Osteoblast (primary cell): ENCODE results near the gene LASP1. TPM values are rescaled to one million over a fixed set of nuclear protein-coding genes. Genes with fewer than 3 reads are reported as not detected.
"Not testable (repeated sequence)": the region's sequence is repeated elsewhere in the genome, so short reads cannot be mapped to it uniquely, and the experiment has no call there.

Experiments used
- DNase-seq: peaks from one replicate; pipeline ENCODE4 v3.0.0; 2011; ENCODE audit warnings: low spot score, mixed read lengths; ENCODE audit not compliant: insufficient read length; ENCODE audit errors: missing footprints
- H2AFZ ChIP-seq: 2 replicates; pipeline ENCODE4 v1.6.0; 2011; ENCODE audit warnings: mild to moderate bottlenecking, low read length
- H3K27ac ChIP-seq: 2 replicates; pipeline ENCODE4 v1.5.1; 2011; ENCODE audit warnings: mild to moderate bottlenecking, low read depth, low read length, moderate library complexity
- H3K27me3 ChIP-seq: 2 replicates; pipeline ENCODE4 v1.6.0; 2012; ENCODE audit warnings: mild to moderate bottlenecking, control low read depth, inconsistent platforms, low read length, moderate library complexity; ENCODE audit not compliant: insufficient read depth
- H3K36me3 ChIP-seq: 2 replicates; pipeline ENCODE4 v1.5.1; 2011; ENCODE audit warnings: mild to moderate bottlenecking, low read length, control low read depth, moderate library complexity; ENCODE audit not compliant: insufficient read depth
- H3K4me1 ChIP-seq: 2 replicates; pipeline ENCODE4 v1.5.1; 2011; ENCODE audit warnings: mild to moderate bottlenecking, low read length, control low read depth, moderate library complexity; ENCODE audit not compliant: insufficient read depth
- H3K4me2 ChIP-seq: 2 replicates; pipeline ENCODE4 v1.6.0; 2011; ENCODE audit warnings: mild to moderate bottlenecking, low read length; ENCODE audit not compliant: insufficient read depth
- H3K4me3 ChIP-seq: fragments of 200-600 bp; sonication (generic); 3 replicates; pipeline ENCODE4 v1.5.1; 2012; ENCODE audit warnings: mild to moderate bottlenecking, low read length, inconsistent platforms; ENCODE audit not compliant: insufficient read depth
- H3K79me2 ChIP-seq: 2 replicates; pipeline ENCODE4 v1.6.0; 2012; ENCODE audit warnings: mild to moderate bottlenecking, low read length, control low read depth, inconsistent platforms; ENCODE audit not compliant: insufficient read depth
- H3K9me3 ChIP-seq: 2 replicates; pipeline ENCODE4 v1.5.1; 2011; ENCODE audit warnings: low read depth, low read length, control low read depth
- H4K20me1 ChIP-seq: 2 replicates; pipeline ENCODE4 v1.6.0; 2012; ENCODE audit warnings: mild to moderate bottlenecking, low read length, control low read depth; ENCODE audit not compliant: insufficient read depth
- total RNA-seq: library from RNA; depleted of rRNA; stranded (reverse); fragments of >200 nt; gene quantifications from 2 replicates; pipeline ENCODE4 v1.2.3, GENCODE V29; 2012
- TF ChIP-seq, protein P1 (sequence below): IDR thresholded peaks from 2 replicates; pipeline ENCODE4 v1.5.1; 2011; ENCODE audit warnings: mild to moderate bottlenecking, low read depth, low read length, moderate library complexity; ENCODE audit errors: extremely low read depth

LASP1 gene
- total RNA-seq, 1 donor: 228 TPM

DNA sequence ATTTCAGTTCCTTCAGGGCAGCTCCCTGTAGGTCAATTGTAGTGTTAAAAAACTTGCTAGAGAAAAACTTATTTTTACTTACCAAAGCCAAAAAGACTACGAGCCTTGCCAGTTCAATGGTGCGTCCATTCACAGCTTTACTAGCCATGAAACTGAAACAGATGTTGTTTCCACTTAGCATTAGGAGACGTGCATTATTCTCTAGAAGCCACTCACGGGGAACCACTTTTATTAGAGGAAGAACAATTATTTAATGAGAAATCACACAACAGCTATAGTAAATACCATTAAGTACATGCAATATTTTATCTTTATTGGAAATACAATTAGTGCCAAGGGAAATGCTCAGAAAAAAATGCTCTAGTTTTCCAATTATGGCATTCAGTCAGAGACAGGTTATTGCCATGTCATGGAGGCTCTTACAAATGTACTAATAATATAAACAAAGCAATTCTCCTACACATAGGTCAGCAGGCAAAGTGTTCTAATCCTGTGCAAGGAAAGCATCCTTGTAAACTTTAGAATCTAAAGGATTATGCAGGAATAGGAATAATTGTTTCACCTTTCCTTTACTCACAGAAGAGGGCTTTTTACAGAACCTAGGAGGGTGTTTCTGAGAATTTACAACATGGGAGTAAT lies 73.0 kb downstream of the LASP1 start:
- Histone ChIP-seq H3K27me3 (no peaks in the 10 kb centered on the region), H4K20me1 (no peaks in the 10 kb centered on the region), H3K4me1 (no peaks in the 10 kb centered on the region), H3K79me2 (no peaks in the 10 kb centered on the region), H3K36me3 (no peaks in the 10 kb centered on the region), H3K9me3 (no peaks in the 10 kb centered on the region), H3K4me3 (no peak overlapping the region), H3K27ac (no peak overlapping the region), H3K4me2 (peak overlapping the region; percentile 43), H2AFZ (peak overlapping the region; percentile 59)
- TF ChIP-seq, protein P1, sequence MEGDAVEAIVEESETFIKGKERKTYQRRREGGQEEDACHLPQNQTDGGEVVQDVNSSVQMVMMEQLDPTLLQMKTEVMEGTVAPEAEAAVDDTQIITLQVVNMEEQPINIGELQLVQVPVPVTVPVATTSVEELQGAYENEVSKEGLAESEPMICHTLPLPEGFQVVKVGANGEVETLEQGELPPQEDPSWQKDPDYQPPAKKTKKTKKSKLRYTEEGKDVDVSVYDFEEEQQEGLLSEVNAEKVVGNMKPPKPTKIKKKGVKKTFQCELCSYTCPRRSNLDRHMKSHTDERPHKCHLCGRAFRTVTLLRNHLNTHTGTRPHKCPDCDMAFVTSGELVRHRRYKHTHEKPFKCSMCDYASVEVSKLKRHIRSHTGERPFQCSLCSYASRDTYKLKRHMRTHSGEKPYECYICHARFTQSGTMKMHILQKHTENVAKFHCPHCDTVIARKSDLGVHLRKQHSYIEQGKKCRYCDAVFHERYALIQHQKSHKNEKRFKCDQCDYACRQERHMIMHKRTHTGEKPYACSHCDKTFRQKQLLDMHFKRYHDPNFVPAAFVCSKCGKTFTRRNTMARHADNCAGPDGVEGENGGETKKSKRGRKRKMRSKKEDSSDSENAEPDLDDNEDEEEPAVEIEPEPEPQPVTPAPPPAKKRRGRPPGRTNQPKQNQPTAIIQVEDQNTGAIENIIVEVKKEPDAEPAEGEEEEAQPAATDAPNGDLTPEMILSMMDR: no peak
- DNase-seq: no peak

DNA sequence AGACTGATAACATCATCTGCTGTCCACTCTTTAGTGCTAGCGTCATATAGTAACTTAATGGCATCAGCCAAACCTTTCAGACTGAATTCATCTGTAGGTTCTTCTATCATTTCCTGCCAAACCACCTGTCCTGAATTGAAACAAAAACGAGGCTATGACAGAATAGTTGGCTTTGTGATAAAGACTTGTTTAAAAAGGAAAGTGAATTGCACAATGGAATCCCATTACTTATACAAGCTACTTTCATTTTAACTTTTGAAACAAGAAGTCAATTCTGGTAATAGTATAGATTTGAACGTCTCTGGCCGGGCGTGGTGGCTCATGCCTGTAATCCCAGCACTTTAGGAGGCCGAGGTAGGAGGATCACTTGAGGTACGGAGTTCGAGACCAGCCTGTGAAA lies 73.7 kb downstream of the LASP1 start:
- Histone ChIP-seq H3K9me3 (no peaks in the 10 kb centered on the region), H2AFZ (peak overlapping the region; percentile 56), H3K4me2 (no peak overlapping the region), H4K20me1 (no peaks in the 10 kb centered on the region), H3K27me3 (no peaks in the 10 kb centered on the region), H3K27ac (no peak overlapping the region), H3K36me3 (no peaks in the 10 kb centered on the region), H3K4me3 (no peak overlapping the region), H3K79me2 (no peaks in the 10 kb centered on the region), H3K4me1 (no peaks in the 10 kb centered on the region)
- DNase-seq: no peak
- TF ChIP-seq, protein P1: no peak

DNA sequence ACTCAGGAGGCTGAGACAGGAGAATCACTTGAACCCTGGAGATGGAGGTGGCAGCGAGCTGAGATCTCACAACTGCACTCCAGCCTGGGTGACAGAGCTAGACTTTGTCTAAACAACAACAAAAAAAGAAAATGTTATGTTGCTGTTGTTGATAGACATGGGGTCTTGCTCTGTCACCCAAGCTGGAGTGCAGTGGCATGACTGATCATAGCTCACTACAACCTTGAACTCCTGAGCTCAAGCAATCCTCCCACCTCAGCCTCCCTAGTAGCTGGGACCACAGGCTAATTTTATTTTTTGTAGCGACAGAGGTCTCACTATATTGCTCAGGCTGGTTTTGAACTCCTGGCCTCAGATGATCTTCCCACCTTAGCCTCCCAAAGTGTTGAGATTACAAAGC lies 77.3 kb downstream of the LASP1 start:
- TF ChIP-seq, protein P1: no peak
- H3K36me3 ChIP-seq: no peaks in the 10 kb centered on the region
- no peaks in the 10 kb centered on the region for H3K9me3 ChIP-seq
- H3K4me1 ChIP-seq: no peaks in the 10 kb centered on the region
- H2AFZ ChIP-seq: no peak overlapping the region
- no peaks in the 10 kb centered on the region for H3K79me2 ChIP-seq
- H3K4me3 ChIP-seq: no peak overlapping the region
- no peaks in the 10 kb centered on the region for H3K27me3 ChIP-seq
- DNase-seq: no peak
- H3K27ac ChIP-seq: no peak overlapping the region
- no peaks in the 10 kb centered on the region for H4K20me1 ChIP-seq
- no peak overlapping the region for H3K4me2 ChIP-seq

DNA sequence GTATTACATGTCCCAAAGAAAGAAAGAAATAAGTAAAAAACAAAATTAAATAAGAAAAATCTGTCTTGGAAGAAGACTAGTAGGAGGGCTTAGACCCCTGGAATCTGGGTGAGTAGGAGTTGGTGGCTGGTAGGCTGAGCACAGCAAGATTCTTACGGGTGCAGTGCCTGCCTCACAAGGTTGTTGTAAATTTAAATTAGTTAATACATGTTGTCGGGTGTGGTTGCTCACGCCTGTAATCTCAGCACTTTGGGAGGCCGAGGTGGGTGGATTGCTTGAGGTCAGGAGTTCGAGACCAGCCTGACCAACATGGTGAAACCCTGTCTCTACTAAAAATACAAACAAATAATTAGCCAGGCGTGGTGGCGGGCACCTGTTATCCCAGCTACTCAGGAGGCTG lies 83.9 kb downstream of the LASP1 start:
- H3K4me3 ChIP-seq, DNase-seq, H3K27ac ChIP-seq, H3K36me3 ChIP-seq, H3K79me2 ChIP-seq, H3K27me3 ChIP-seq, H2AFZ ChIP-seq, H3K4me2 ChIP-seq, H4K20me1 ChIP-seq, H3K4me1 ChIP-seq, H3K9me3 ChIP-seq: not testable (repeated sequence)
